Breast epithelium (tissue), 4 donors: Measurements from ENCODE around the gene SNAPC5. TPM values are rescaled to one million over a fixed set of nuclear protein-coding genes. Genes with fewer than 3 reads are reported as not detected.
A peak's percentile ranks its signal among the peaks of the same experiment; 100 is the strongest.

Experiments used
- DNase-seq, 2 donors: peaks; one replicate each; pipeline ENCODE4 v3.0.0-alpha.2; 2019; ENCODE audit warnings: low spot score in 2 of 2
- H3K27ac ChIP-seq, 2 donors: fragments of 200-600 bp; sonication (generic) in 1 of 2; one replicate each; pipeline ENCODE4 v1.5.1; 2016 to 2019; ENCODE audit warnings: mild to moderate bottlenecking in 1 of 2
- H3K27me3 ChIP-seq, 2 donors: fragments of 200-600 bp; sonication (generic) in 1 of 2; one replicate each; pipeline versions ENCODE4 v1.5.1 to v1.6.0; 2017 to 2019; ENCODE audit warnings: control low read depth in 1 of 2, mild to moderate bottlenecking in 1 of 2
- H3K36me3 ChIP-seq: fragments of 200-600 bp; one replicate; pipeline ENCODE4 v1.5.1; 2019
- H3K4me1 ChIP-seq, 2 donors: fragments of 200-600 bp; sonication (generic); one replicate each; pipeline ENCODE4 v1.5.1; 2016 to 2019; ENCODE audit warnings: control low read depth in 1 of 2
- H3K4me3 ChIP-seq, 3 donors: fragments of 200-600 bp; sonication (generic); 1 replicate in 2 of 3; 2 replicates in 1 of 3; pipeline ENCODE4 v1.5.1; 2016 to 2019; ENCODE audit warnings: mild to moderate bottlenecking in 3 of 3, moderate library complexity in 2 of 3
- H3K9me3 ChIP-seq, 2 donors: fragments of 200-600 bp; sonication (generic) in 1 of 2; one replicate each; pipeline ENCODE4 v1.5.1; 2016 to 2019; ENCODE audit warnings: control low read depth in 1 of 2
- POLR2A ChIP-seq: fragments of 450-650 bp; IDR thresholded peaks from one replicate; pipeline ENCODE4 v1.6.1; 2016; ENCODE audit warnings: antibody characterized with exemption, mild to moderate bottlenecking, moderate library complexity
- POLR2AphosphoS5 ChIP-seq, 3 donors: sonication (generic); formaldehyde crosslinking; IDR thresholded peaks; one replicate each; pipeline ENCODE4 v1.6.1; 2017; ENCODE audit warnings: antibody characterized with exemption in 3 of 3
- intact Hi-C: fragments of 100-400 bp; cut with DNase I; formaldehyde crosslinking; loops from one replicate; pipeline ENCODE4 v1.15.1; 2023; ENCODE audit warnings: low total_unique reads
- total RNA-seq, 3 donors: library from RNA; depleted of rRNA; stranded (reverse); fragments of >200 nt; gene quantifications; one replicate each; pipeline ENCODE4 v1.1.0, GENCODE V29; 2016
- TF ChIP-seq, protein P1 (sequence below), 3 donors: fragments of 450-650 bp; IDR thresholded peaks; one replicate each; pipeline ENCODE4 v1.5.1; 2016 to 2017; ENCODE audit warnings: antibody characterized with exemption in 3 of 3, mild to moderate bottlenecking in 3 of 3, moderate library complexity in 3 of 3

The SNAPC5 gene
- total RNA-seq, 3 donors from 2014 or later, result 26.9 to 35.1 (median 31.5) TPM

GRCh38 chr15:66489179-66489791 is 8.3 kb downstream of the SNAPC5 start:
- no peak for TF ChIP-seq POLR2A
- TF ChIP-seq POLR2AphosphoS5 (IDR thresholded peaks at IDR 0.05), result no peak
- TF ChIP-seq, protein P1, sequence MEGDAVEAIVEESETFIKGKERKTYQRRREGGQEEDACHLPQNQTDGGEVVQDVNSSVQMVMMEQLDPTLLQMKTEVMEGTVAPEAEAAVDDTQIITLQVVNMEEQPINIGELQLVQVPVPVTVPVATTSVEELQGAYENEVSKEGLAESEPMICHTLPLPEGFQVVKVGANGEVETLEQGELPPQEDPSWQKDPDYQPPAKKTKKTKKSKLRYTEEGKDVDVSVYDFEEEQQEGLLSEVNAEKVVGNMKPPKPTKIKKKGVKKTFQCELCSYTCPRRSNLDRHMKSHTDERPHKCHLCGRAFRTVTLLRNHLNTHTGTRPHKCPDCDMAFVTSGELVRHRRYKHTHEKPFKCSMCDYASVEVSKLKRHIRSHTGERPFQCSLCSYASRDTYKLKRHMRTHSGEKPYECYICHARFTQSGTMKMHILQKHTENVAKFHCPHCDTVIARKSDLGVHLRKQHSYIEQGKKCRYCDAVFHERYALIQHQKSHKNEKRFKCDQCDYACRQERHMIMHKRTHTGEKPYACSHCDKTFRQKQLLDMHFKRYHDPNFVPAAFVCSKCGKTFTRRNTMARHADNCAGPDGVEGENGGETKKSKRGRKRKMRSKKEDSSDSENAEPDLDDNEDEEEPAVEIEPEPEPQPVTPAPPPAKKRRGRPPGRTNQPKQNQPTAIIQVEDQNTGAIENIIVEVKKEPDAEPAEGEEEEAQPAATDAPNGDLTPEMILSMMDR (IDR thresholded peaks at IDR 0.05), result no peak
- Histone ChIP-seq H3K9me3 (no peaks in the 10 kb centered on the region), H3K27ac (no peak overlapping the region), H3K4me3 (no peak overlapping the region), H3K36me3 (no peaks in the 10 kb centered on the region), H3K27me3 (no peaks in the 10 kb centered on the region), H3K4me1 (no peaks in the 10 kb centered on the region)
- no peak for DNase-seq
- intact Hi-C loops, result no loop called here

DNA sequence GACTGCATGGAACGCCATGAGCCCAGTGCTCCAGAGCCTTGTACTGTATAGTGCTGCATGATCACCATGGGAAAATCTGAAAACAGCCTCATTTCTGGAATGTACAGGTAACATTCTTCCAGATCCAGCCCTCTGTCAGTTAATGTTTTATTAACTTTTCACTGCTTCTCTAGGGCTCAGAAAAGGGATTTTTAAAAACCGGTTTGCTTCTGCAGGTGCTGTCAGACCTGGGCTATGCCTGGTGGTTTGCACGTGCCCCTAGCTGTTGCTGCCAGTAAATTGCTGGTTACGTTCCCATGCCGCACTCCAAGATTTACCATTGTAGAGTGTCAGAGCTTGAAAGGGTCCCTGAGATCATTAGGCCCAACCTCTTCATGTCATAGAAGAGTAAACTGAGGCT is 9.0 kb downstream of the SNAPC5 start:
- Histone ChIP-seq H3K4me1 (no peaks in the 10 kb centered on the region), H3K36me3 (no peaks in the 10 kb centered on the region), H3K27ac (no peak overlapping the region), H3K4me3 (no peak overlapping the region), H3K27me3 (no peaks in the 10 kb centered on the region), H3K9me3 (no peaks in the 10 kb centered on the region)
- no peak for DNase-seq
- TF ChIP-seq, protein P1 (IDR thresholded peaks at IDR 0.05), result no peak
- TF ChIP-seq POLR2A (no peak), POLR2AphosphoS5 (IDR thresholded peaks at IDR 0.05) (no peak)
- intact Hi-C loops, result no loop called here

- Histone ChIP-seq H3K27me3 (no peaks in the 10 kb centered on the region), H3K9me3 (no peaks in the 10 kb centered on the region), H3K27ac (no peak overlapping the region), H3K36me3 (no peaks in the 10 kb centered on the region), H3K4me1 (no peaks in the 10 kb centered on the region), H3K4me3 (no peak overlapping the region)
- no peak for DNase-seq
- TF ChIP-seq POLR2A (no peak), POLR2AphosphoS5 (IDR thresholded peaks at IDR 0.05) (no peak)
- TF ChIP-seq, protein P1 (IDR thresholded peaks at IDR 0.05), result no peak
- intact Hi-C loops, result no loop called here
Measured at GRCh38 chr15:66486887-66487286, 10.7 kb downstream of the SNAPC5 start.

DNA sequence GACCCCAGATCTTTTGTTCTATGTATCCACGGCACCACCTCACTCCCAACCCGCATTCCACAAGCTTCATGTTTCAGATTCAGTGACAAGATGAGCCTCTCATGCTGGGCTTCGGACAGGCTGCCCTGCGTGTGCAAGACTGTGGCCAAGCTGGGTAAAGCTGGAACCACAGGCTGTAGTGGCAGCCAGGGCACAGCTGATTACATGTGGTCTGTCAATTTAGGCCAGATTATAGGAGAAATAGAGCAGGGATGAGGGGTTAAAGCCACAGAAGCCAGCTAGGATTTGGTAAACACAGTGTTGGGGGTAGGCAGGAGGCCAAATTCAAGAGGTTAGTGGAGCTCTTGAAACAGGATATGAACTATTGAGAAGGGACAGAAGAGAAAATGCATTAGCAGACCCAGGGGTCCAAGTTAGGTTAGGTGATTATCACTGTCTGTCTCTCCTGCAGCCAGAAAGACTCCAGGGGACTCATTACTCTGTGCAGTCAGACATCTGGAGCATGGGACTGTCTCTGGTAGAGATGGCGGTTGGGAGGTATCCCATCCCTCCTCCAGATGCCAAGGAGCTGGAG is 12.9 kb downstream of the SNAPC5 start:
- H3K27me3 ChIP-seq, result no peaks in the 10 kb centered on the region
- no peaks in the 10 kb centered on the region for H3K36me3 ChIP-seq
- no peak for DNase-seq
- TF ChIP-seq POLR2AphosphoS5 (IDR thresholded peaks at IDR 0.05) (no peak), POLR2A (no peak)
- TF ChIP-seq, protein P1 (IDR thresholded peaks at IDR 0.05), result no peak
- H3K9me3 ChIP-seq, result no peaks in the 10 kb centered on the region
- no peak overlapping the region for H3K27ac ChIP-seq
- intact Hi-C loops, result no loop called here
- no peak overlapping the region for H3K4me3 ChIP-seq
- no peaks in the 10 kb centered on the region for H3K4me1 ChIP-seq

DNA sequence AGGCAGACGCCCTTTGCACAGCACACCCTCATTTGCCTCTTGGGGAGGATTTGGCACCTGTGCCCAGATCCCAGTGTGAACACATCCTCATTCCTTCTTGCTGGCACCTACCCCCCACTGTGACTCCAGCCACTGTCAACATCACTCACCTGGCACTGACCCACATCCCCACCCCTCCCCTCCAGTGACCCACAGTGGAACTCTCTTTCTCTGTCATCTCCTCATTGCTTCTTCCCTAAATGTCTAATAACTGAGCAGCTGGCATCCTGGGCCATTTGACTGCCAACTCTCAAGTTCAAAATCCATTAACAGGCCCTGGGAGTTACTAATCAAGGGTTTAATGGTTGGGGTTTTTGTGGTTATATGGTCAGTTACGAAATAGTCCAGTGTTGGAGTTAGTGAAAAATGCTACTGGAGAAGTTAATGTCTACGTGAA is 14.4 kb downstream of the SNAPC5 start:
- peak overlapping the region in 1 of 2 donors; percentile 52 for H3K27ac ChIP-seq
- no peaks in the 10 kb centered on the region for H3K36me3 ChIP-seq
- H3K9me3 ChIP-seq, result no peaks in the 10 kb centered on the region
- TF ChIP-seq, protein P1 (IDR thresholded peaks at IDR 0.05), result no peak
- TF ChIP-seq POLR2AphosphoS5 (IDR thresholded peaks at IDR 0.05) (no peak), POLR2A (no peak)
- intact Hi-C loops, result no loop called here
- no peaks in the 10 kb centered on the region for H3K27me3 ChIP-seq
- no peaks in the 10 kb centered on the region for H3K4me1 ChIP-seq
- peak in 1 of 2 donors; percentile 78 for DNase-seq
- no peak overlapping the region for H3K4me3 ChIP-seq
